GM18907 (cell line): ENCODE measurements around the gene ZNF91.
"Not testable (repeated sequence)": the region's sequence is repeated elsewhere in the genome, so short reads cannot be mapped to it uniquely, and the experiment has no call there.

Experiments
- ATAC-seq: cut with Tn5 transposase; IDR thresholded peaks from one replicate; pipeline ENCODE4 v1.9.1; 2021; ENCODE audit warnings: mild to moderate bottlenecking, moderate library complexity; ENCODE audit not compliant: unreplicated experiment

Gene ZNF91

DNA sequence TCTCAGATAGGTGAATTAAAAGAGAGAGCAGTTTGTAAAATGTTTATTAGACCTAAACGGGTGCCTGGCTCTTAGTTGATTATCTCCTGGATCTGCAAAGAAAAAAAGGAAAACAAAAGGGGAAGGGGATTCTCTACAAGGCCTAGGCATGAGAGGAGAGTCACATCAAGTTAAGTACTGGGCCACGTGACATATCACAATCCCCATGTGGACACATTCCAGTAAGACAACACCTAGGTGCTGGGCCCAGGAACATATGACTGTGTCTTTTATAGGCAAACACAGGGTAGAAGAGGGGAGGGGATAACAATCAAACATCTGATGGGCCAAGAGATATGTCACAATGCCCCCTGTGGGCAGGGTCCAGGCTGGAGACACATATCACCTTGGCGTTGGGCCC is 4.2 kb upstream of the ZNF91 start:
- no peak for ATAC-seq

GRCh38 chr19:23395722-23396117 is 449 bp upstream of the ZNF91 start:
- ATAC-seq, result not testable (repeated sequence)

- ATAC-seq, result no peak
Observed at GRCh38 chr19:23394511-23394910, 760 bp downstream of the ZNF91 start.

DNA sequence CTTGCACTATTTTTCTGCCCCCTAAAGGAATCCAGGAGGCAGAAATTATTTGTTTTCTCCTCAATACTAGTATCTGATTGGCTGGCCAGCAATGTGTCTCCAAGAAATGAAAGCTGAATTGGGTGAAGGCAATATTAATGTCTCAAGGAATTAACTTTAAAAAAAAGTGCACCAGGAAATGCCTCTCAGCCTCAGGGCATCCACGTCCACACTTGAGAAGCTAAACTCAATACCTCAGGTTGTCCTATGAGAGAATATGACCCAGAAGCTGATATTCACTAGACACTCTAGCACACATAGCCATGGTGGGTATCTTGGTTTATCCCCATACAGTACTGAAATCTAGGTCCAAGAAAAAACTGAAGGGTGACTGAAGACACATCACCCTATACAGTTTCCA is 2.1 kb downstream of the ZNF91 start:
- ATAC-seq, result no peak

DNA sequence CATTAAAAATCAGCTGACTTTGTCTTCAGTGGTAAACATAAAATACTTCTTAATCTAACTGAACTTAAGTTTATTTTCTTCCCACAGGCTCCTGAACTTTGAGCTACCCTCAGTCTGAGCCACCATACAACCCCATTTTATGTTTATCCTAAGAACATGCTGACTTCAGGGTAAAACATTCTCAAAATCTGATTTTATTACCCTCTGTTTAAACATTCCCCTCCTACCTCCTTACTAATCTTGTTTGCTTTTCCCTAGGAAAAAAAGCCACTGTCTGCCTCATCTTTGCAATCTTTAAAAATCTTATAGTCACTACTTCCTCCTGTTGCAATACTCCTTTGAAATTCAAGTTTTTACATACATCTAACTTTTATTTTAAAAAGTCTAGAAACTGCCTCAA is 4.0 kb downstream of the ZNF91 start:
- ATAC-seq, result no peak

DNA sequence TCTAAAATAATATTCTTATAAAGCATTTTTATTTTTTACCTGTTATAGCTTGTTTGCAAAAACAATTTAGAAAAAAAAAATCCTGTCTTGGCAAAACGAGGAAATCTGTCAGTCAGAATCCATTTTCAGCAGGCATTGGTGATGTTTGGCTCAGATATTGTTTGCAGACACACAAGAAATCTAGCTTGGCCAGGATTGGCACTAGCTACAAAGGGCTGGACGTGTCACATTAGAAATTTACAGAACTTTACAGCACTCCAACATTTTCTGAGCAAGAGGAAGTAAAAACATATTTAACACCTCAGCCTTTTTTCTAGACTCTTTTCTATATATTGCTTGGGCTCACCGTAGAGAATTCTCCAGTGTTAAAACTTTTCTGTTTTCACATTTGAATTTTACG is 9.9 kb downstream of the ZNF91 start:
- ATAC-seq, result no peak

DNA sequence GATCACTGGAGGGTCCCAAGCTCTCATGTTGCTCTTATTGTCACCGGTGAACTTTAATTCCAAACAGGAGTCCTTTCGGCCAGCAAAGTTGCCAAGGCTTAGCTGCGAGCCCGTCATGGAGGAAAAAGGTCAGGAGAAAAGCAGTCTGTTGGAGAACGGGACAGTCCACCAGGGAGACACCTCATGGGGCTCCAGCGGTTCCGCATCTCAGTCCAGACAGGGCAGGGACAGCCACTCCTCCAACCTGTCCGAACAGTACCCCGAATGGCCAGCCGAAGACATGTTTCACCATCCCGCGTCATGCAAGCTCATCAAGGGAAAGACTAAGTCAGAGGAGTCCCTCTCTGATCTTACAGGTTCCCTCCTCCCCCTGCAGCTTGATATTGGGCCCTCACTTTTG is 10.4 kb downstream of the ZNF91 start:
- no peak for ATAC-seq

- ATAC-seq, result no peak
Observed at GRCh38 chr19:23384166-23384565, 11.1 kb downstream of the ZNF91 start.

- ATAC-seq, result no peak
Observed at GRCh38 chr19:23382955-23383354, 12.3 kb downstream of the ZNF91 start.

DNA sequence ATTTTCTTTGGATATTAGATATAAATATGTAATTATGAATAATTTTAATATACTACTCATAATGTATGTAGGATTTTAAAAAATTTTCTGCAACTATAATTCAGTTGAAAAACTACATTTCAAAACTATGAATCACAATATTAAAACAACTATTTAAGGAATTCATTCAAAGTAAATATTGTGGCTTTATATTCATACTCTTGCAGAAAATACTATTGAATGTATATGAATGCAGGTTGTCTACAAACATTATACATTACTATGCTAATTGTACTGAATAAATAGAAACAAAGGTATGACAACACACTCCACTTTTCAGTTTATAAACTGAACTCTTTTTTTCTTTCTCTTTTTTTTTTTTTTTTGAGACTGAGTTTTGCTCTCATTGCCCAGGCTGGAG is 14.2 kb downstream of the ZNF91 start:
- no peak for ATAC-seq

DNA sequence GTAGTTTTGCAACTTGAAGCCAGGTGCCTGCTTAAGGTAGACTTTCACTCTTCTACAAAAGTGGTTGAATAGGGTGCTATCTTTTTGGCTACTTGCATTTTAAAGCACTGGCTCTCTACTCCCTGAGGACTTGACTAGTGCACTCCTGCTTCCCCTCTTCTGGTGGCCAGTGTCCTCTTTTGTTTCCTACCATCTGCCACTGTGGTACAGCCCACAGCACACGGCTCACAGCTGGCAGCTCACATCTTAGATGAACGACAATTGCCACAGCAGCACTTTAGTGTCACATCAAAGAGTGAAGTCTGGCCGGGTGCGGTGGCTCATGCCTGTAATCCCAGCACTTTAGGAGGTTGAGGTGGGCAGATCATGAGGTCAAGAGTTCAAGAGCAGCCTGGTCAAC is 15.6 kb downstream of the ZNF91 start:
- ATAC-seq, result not testable (repeated sequence)

GRCh38 chr19:23378948-23379347 is 16.3 kb downstream of the ZNF91 start:
- no peak for ATAC-seq

DNA sequence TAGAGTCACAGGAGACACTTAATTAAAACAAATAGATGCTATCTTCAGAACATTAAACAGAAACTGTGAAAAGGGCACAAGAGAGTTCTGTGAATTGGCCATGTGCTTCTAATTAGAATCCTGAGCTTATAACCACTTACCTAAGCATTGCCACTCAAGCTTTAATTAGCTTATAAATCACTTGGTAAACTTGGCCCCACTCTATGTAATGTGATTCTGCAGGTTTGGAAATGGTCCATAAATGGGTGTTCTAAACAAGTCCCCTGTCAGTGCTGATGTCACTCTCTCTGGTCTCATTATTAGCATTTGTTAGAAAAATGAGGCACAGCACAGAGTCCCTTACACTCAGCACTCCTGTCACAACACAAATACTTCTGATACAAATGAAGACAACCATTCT is 18.0 kb downstream of the ZNF91 start:
- ATAC-seq, result no peak

DNA sequence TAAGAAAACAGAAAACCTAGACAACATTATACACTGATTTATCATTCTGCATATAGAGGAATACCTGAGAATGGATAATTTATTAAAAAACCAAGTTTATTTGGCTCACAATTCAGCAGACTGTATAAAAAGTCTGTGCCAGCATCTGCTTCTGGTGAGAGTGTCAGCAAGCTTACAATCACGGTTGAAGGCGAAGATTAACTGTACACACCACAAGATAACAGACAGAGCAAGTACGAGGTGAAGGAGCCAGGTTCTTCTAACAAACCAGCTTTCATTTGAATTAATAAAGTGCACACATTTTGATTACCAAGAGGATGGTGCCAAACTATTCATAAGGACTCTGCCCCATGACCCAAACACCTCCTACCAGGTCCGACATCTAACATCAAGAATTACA is 28.8 kb downstream of the ZNF91 start:
- no peak for ATAC-seq

GRCh38 chr19:23366031-23366430 is 29.2 kb downstream of the ZNF91 start:
- ATAC-seq, result not testable (repeated sequence)

- ATAC-seq, result no peak
Observed at GRCh38 chr19:23365222-23365621, 30.0 kb downstream of the ZNF91 start.

- not testable (repeated sequence) for ATAC-seq
Observed at GRCh38 chr19:23361843-23362242, 33.4 kb downstream of the ZNF91 start.

DNA sequence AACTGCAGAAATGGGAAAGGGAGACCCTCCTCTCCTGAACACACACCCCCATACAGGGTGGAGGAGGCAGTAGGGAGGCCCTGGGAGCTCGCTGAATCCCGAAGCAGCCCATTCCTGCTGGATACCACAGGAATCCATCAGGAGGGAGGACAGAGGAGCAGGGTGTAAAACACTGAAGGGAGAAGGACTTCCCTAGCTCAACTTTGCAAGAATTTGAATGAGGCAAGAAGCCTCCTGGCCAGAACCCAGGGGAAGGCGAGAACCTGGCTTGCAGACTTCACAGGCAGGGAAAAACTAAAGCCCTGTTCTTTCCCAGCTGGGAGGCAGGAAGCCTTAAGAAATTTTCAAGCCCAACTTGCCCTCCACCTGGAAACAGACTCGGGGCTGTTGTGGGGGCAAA is 43.5 kb downstream of the ZNF91 start:
- ATAC-seq, result no peak

DNA sequence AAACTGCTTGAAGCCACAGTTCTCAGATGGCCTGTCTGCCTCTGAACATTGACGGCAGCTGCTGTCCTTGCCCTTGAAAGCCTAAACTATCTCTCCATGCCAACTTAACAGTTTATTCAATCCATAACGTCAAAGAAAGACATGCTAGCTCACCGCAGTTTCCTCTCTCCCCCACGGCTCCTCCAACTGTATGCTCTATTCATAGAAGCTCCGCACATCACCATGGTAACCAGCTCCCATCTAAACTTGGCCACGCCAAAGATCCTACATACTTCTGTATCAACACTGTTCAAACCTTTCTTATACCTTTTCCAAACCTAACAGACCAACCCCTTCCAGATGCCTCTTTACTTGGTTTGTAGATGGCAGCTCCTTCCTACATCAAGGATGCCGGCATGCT is 48.6 kb downstream of the ZNF91 start:
- ATAC-seq, result no peak

GRCh38 chr19:23345838-23346237 is 49.4 kb downstream of the ZNF91 start:
- ATAC-seq, result no peak

DNA sequence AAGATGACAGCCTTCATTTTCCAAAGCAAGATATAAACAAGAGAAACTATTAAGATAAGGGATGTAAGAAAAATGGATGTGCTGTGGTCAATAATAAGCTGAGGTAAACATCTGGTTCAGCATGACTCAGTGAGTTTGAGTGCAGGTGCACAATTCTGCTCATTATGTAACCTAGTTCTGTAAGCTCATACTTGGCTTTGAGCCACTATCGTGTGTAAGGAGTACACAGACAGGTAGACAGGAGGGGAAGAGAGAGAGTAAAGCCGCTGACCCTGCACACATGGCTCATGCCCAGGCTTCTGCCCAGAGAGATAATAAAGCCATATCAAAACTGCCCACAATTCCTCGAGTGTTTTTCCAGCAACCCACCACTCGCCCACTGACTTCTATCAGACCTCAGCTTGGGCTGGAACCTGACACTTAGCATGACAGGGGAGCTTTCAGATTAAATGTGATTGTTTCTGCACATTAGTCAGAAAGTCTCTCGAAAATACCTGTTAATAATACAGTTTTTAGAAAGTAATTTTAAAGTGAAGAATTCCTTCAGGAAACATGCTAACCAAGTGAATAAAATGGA is 51.7 kb downstream of the ZNF91 start:
- ATAC-seq, result no peak

- no peak for ATAC-seq
Observed at GRCh38 chr19:23328211-23328610, 67.1 kb downstream of the ZNF91 start.

DNA sequence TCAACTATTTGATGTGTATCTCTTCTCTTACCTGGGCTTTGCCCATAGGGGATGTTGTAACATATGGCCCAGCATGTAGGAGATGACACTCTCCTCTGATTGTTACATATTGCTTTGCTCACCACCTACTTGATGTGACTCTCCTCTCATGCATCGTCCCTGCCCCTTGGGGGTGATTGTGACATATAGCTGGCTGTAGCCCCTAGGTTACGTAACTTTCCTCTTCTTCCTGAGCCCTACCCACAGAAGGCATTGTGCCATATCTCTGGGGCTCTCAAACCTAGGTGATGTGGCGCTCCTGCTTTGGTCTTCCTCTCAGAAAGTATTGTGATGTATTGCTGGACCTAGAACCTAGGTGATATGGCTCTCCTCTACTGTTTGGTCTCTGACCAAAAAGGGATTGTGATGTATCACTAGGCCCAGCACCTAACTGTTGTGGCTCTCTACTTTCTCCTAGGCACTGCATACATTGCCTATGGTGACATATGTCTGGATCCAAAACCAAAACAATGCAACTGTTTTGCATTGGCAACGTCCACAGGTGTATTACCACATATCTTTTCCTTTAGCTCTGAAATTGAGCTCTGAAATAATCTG is 73.2 kb downstream of the ZNF91 start:
- ATAC-seq, result no peak
